ENCODE data around the gene IRAK1. TPM values are rescaled to one million over a fixed set of nuclear protein-coding genes. Genes with fewer than 3 reads are reported as not detected.

The IRAK1 gene
- total RNA-seq, 2 donors from 2014 or later = 71.0 to 83.9 TPM

DNA sequence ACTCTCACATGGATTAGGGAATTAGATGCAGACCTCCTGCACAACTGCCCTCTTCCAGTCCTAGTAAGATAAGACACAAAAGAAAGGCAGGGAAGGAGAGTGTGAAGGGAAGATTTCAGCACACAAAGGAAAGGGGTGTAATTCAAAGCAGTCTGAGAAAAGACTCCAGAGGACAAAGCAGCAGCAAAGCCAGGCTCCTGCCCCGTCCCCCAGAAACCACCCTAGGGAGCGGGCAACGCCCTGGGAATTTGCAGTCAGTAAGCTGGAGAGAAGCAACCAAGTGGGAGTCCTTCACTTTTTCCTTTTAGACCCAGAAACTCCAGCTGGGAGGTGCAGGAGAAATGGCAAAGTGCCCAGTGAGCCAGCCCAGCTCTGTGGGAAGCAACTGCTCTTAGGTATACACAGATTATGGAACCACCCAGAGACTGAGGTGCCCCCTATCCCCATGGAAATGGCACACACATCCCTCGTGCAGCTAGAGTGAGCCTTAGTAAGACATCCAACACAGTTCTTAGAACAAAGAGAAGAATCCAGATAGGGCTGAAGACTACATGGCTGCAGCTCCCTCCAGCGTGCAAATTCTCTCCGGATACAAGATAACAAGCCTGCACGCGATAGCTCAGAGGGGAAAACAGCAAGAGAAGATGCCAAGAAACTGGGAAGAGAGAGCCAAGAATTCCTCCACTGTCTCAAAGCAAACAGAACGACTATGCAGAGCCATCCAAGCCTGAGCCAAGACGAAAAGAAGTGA, 26.5 kb upstream of the IRAK1 start:
- H3K36me3 ChIP-seq = no peaks in the 10 kb centered on the region
- no peak overlapping the region for H3K4me3 ChIP-seq
- peaks cover 38 to 96% of the 10 kb centered on the region in 2 donors for H3K4me1 ChIP-seq (ENCODE audit: control insufficient read depth in 1 of 2, low read depth in 2 of 2)
- H3K9me3 ChIP-seq = no peaks in the 10 kb centered on the region
- H3K27ac ChIP-seq = peak overlapping the region in 1 of 2 donors; percentile 30
- no peaks in the 10 kb centered on the region for H3K27me3 ChIP-seq (replicated peaks; ENCODE audit: insufficient read depth)
- DNase-seq (ENCODE audit: low spot score) = no peak
- TF ChIP-seq, protein P1, sequence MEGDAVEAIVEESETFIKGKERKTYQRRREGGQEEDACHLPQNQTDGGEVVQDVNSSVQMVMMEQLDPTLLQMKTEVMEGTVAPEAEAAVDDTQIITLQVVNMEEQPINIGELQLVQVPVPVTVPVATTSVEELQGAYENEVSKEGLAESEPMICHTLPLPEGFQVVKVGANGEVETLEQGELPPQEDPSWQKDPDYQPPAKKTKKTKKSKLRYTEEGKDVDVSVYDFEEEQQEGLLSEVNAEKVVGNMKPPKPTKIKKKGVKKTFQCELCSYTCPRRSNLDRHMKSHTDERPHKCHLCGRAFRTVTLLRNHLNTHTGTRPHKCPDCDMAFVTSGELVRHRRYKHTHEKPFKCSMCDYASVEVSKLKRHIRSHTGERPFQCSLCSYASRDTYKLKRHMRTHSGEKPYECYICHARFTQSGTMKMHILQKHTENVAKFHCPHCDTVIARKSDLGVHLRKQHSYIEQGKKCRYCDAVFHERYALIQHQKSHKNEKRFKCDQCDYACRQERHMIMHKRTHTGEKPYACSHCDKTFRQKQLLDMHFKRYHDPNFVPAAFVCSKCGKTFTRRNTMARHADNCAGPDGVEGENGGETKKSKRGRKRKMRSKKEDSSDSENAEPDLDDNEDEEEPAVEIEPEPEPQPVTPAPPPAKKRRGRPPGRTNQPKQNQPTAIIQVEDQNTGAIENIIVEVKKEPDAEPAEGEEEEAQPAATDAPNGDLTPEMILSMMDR (IDR thresholded peaks at IDR 0.05) = no peak
- no peak for ATAC-seq (ENCODE audit: insufficient number of reproducible peaks, low FRiP score, low read depth)

DNA sequence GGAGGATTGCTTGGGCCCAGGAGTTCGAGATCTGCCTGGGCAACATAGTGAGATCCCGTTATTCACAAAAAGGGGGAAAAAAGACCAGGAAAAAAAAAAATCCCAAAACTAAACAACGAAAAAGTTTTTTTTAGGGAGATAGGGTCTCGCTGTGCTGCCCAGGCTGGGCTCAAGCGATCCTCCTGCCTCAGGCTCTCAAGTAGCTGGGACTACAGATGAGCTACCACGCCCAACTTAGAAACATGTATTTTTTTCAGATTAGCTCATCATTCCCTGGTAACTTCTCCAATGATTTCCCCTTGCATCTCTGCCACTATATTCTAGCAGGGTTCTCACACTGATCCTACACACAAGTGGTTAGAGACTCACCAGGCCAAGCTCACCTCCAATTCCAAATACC, 24.4 kb upstream of the IRAK1 start:
- TF ChIP-seq, protein P1 (IDR thresholded peaks at IDR 0.05) = no peak
- peaks cover 31 to 80% of the 10 kb centered on the region in 2 donors for H3K4me1 ChIP-seq (ENCODE audit: control insufficient read depth in 1 of 2, low read depth in 2 of 2)
- no peak overlapping the region for H3K4me3 ChIP-seq
- H3K36me3 ChIP-seq = no peaks in the 10 kb centered on the region
- DNase-seq (ENCODE audit: low spot score) (no peak), ATAC-seq (ENCODE audit: insufficient number of reproducible peaks, low FRiP score, low read depth) (no peak)
- H3K27ac ChIP-seq = peak overlapping the region in 1 of 2 donors; percentile 49
- H3K27me3 ChIP-seq (replicated peaks; ENCODE audit: insufficient read depth) = no peaks in the 10 kb centered on the region
- H3K9me3 ChIP-seq = no peaks in the 10 kb centered on the region

DNA sequence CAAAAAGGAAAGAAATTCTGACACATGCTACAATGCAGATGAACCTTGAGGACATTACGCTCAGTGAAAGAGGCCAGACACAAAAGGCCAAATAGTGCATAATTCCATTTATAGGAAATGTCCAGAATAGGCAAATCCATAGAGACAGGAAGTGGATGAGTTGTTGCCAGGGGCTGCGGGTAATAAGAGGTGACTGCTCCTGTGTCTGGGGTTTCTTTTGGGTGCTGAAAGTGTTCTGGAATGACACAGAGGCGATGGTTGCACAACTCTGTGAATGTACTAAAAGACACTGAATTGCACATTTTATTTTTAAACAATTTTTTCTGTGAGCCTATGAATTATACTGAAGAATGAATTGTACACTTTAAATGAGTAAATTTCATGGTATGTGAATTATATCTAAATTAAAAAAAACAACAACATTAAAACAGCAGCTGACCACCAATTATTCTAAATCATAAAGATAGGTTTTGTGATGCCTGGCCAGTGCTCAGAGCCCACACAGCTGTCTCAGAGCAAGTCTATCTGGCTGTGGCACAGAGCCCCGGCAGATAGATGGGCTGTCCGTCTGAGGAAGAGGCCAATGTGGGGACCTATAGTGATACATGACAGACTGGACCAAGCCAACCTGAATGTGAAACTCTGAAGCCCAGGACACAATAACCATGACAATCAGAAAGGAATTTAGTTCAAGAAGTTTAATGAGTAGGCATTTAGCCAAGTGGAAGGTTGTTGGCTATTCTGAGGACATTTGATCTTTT, 23.5 kb upstream of the IRAK1 start:
- no peak overlapping the region for H3K4me3 ChIP-seq
- peaks cover 30 to 71% of the 10 kb centered on the region in 2 donors for H3K4me1 ChIP-seq (ENCODE audit: control insufficient read depth in 1 of 2, low read depth in 2 of 2)
- TF ChIP-seq, protein P1 (IDR thresholded peaks at IDR 0.05) = no peak
- ATAC-seq (ENCODE audit: insufficient number of reproducible peaks, low FRiP score, low read depth) (no peak), DNase-seq (ENCODE audit: low spot score) (peak; percentile 28)
- no peaks in the 10 kb centered on the region for H3K36me3 ChIP-seq
- no peaks in the 10 kb centered on the region for H3K27me3 ChIP-seq (replicated peaks; ENCODE audit: insufficient read depth)
- peak overlapping the region in 1 of 2 donors; percentile 49 for H3K27ac ChIP-seq
- no peaks in the 10 kb centered on the region for H3K9me3 ChIP-seq

DNA sequence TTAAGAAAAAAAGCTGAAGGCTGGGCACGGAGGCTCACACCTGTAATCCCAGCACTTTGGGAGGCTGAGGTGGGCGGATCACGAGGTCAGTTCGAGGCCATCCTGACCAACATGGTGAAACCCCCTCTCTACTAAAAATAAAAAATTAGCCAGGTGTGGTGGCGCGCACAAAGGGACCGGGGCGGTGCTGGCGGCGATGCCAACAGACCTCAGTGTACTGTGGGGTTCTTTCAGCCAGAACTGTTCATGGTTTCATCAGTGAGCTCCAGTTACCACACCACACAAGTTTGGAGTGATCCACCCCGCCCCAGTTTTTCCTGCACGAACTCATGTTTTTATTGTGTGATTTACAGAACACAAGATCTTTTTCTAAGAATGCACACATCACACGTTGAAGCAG, 21.2 kb upstream of the IRAK1 start:
- H3K27me3 ChIP-seq (replicated peaks; ENCODE audit: insufficient read depth) = no peaks in the 10 kb centered on the region
- TF ChIP-seq, protein P1 (IDR thresholded peaks at IDR 0.05) = no peak
- peaks cover 18 to 55% of the 10 kb centered on the region in 2 donors for H3K4me1 ChIP-seq (ENCODE audit: control insufficient read depth in 1 of 2, low read depth in 2 of 2)
- ATAC-seq (ENCODE audit: insufficient number of reproducible peaks, low FRiP score, low read depth) = no peak
- H3K27ac ChIP-seq = peak overlapping the region in 1 of 2 donors; percentile 49
- no peak overlapping the region for H3K4me3 ChIP-seq
- H3K9me3 ChIP-seq = no peaks in the 10 kb centered on the region
- no peak for DNase-seq (ENCODE audit: low spot score)
- H3K36me3 ChIP-seq = no peaks in the 10 kb centered on the region

DNA sequence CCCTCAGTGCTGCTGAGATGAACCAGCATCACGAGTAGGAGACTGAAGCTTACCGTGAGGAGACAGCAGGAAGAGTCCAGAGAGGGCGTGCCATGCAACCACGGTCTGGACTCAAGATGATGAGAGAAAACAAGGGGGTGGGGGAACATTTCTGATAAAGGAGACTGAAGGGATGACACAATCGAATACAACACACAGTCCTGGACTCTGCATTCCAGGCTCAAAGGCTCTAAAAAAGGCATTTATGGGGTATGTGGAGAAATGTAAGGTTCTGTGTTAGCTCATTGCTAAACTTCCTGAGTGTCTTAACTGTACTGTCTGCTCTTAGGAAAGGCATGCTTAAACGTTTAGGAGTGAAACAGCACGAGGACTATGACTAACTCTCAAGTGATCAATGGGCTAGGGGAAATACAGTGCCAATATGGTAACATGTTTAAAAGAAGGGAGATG, 20.6 kb upstream of the IRAK1 start:
- H3K27me3 ChIP-seq (replicated peaks; ENCODE audit: insufficient read depth) = no peaks in the 10 kb centered on the region
- H3K4me3 ChIP-seq = no peak overlapping the region
- TF ChIP-seq, protein P1 (IDR thresholded peaks at IDR 0.05) = no peak
- H3K4me1 ChIP-seq (ENCODE audit: control insufficient read depth in 1 of 2, low read depth in 2 of 2) = peaks cover 18 to 53% of the 10 kb centered on the region in 2 donors
- H3K9me3 ChIP-seq = no peaks in the 10 kb centered on the region
- ATAC-seq (ENCODE audit: insufficient number of reproducible peaks, low FRiP score, low read depth) (no peak), DNase-seq (ENCODE audit: low spot score) (no peak)
- H3K36me3 ChIP-seq = no peaks in the 10 kb centered on the region
- no peak overlapping the region for H3K27ac ChIP-seq
